UCSD-AML1 (cell line): ENCODE results near the gene TUBG1.
"Not testable (repeated sequence)": the region's sequence is repeated elsewhere in the genome, so short reads cannot be mapped to it uniquely, and the experiment has no call there.

Experiments used
- DNase-seq: peaks from one replicate; lab custom pipeline; 2025; ENCODE audit not compliant: unreplicated experiment; lab: John Stamatoyannopoulos, UW

TUBG1 gene

GRCh38 chr17:42623271-42623670, 13.8 kb downstream of the TUBG1 start:
- DNase-seq: no peak

- DNase-seq: no peak
These were observed 14.5 kb downstream of the TUBG1 start for GRCh38 chr17:42623732-42624596.

- DNase-seq: not testable (repeated sequence)
These were observed 17.7 kb downstream of the TUBG1 start for GRCh38 chr17:42627032-42627764.

- DNase-seq: no peak
These were observed 20.0 kb downstream of the TUBG1 start for GRCh38 chr17:42629411-42630009.

- no peak for DNase-seq
These were observed 23.5 kb downstream of the TUBG1 start for GRCh38 chr17:42632949-42633444.

- no peak for DNase-seq
These were observed 30.1 kb downstream of the TUBG1 start for GRCh38 chr17:42639525-42640113.

GRCh38 chr17:42640121-42640520, 30.6 kb downstream of the TUBG1 start:
- no peak for DNase-seq

GRCh38 chr17:42642336-42642735, 32.9 kb downstream of the TUBG1 start:
- no peak for DNase-seq

- DNase-seq: no peak
These were observed 38.3 kb downstream of the TUBG1 start for GRCh38 chr17:42647778-42648177.

GRCh38 chr17:42651392-42651791, 41.9 kb downstream of the TUBG1 start:
- DNase-seq: no peak

- no peak for DNase-seq
These were observed 44.0 kb downstream of the TUBG1 start for GRCh38 chr17:42653179-42654124.

GRCh38 chr17:42655528-42655927, 46.0 kb downstream of the TUBG1 start:
- no peak for DNase-seq

- no peak for DNase-seq
These were observed 48.5 kb downstream of the TUBG1 start for GRCh38 chr17:42657824-42658588.

- DNase-seq: peak; percentile 73
These were observed 49.8 kb downstream of the TUBG1 start, which contains the start of gene TUBG2 for GRCh38 chr17:42659079-42659931. Gene TUBG2, plus strand, starts transcription at chr17:42659284. Its CDS starts 220 bp downstream, at chr17:42659504.

- not testable (repeated sequence) for DNase-seq
These were observed 50.4 kb downstream of the TUBG1 start for GRCh38 chr17:42659932-42660274.

- DNase-seq: no peak
These were observed 51.3 kb downstream of the TUBG1 start for GRCh38 chr17:42660692-42661345.
